Stimulated activated CD8-positive, alpha-beta memory T cell treated with anti-CD3 and anti-CD28 coated beads, Interleukin-7, amount 100 ng/mL, for 1 hour (primary cell): ENCODE results near the gene XPR1.

Source experiments
- DNase-seq, 2 donors: peaks; one replicate each; pipeline ENCODE4 v3.0.0-alpha.2; 2020; ENCODE audit warnings: low read depth in 2 of 2

The XPR1 gene

GRCh38 chr1:180930687-180931086 is 298.9 kb downstream of the XPR1 start:
- no peak for DNase-seq

- no peak for DNase-seq
Measured at GRCh38 chr1:180931529-180931928, 299.7 kb downstream of the XPR1 start.

- DNase-seq, result no peak
Measured at GRCh38 chr1:180932378-180932777, 300.6 kb downstream of the XPR1 start.

- DNase-seq, result no peak
Measured at GRCh38 chr1:180933141-180933540, 301.3 kb downstream of the XPR1 start.

GRCh38 chr1:180934563-180934962 is 302.7 kb downstream of the XPR1 start:
- no peak for DNase-seq

GRCh38 chr1:180935326-180936109 is 303.7 kb downstream of the XPR1 start:
- no peak for DNase-seq

GRCh38 chr1:180936110-180937011 is 304.5 kb downstream of the XPR1 start:
- no peak for DNase-seq

GRCh38 chr1:180937012-180937372 is 305.2 kb downstream of the XPR1 start:
- no peak for DNase-seq

- no peak for DNase-seq
Measured at GRCh38 chr1:180937624-180938225, 305.9 kb downstream of the XPR1 start.

- no peak for DNase-seq
Measured at GRCh38 chr1:180939073-180939710, 307.4 kb downstream of the XPR1 start.

GRCh38 chr1:180939711-180940103 is 307.9 kb downstream of the XPR1 start:
- no peak for DNase-seq
